ENCODE results near the gene NKIRAS1.
"Not testable (repeated sequence)": the region's sequence is repeated elsewhere in the genome, so short reads cannot be mapped to it uniquely, and the experiment has no call there.

GRCh38 chr3:23849462-23849861 is 67.3 kb downstream of the NKIRAS1 start:
- not testable (repeated sequence) for TF ChIP-seq CTCF (IDR thresholded peaks at IDR 0.05; ENCODE audit: borderline replicate concordance, extremely low read depth, low read length, poor library complexity, severe bottlenecking); EZH2 (IDR thresholded peaks at IDR 0.05; ENCODE audit: borderline replicate concordance, low read depth, low read length, severe bottlenecking)
